Coronary artery (tissue), 2 donors: ENCODE data around the gene BRF1.

Experiments used
- DNase-seq: peaks from one replicate; pipeline ENCODE4 v3.0.0-alpha.2; 2017; ENCODE audit warnings: low spot score
- H3K27ac ChIP-seq, 2 donors: fragments of 200-600 bp; sonication (generic); one replicate each; pipeline ENCODE4 v1.5.1; 2016 to 2019
- H3K4me3 ChIP-seq: fragments of 200-600 bp; sonication (generic); 2 replicates; pipeline ENCODE4 v1.5.1; 2016; ENCODE audit warnings: mild to moderate bottlenecking, moderate library complexity
- CTCF ChIP-seq: fragments of 200-600 bp; sonication (generic); IDR thresholded peaks from one replicate; pipeline ENCODE4 v1.5.1; 2019; ENCODE audit warnings: antibody characterized with exemption

Gene BRF1

GRCh38 chr14:105326891-105327694, 26.3 kb upstream of the BRF1 start:
- peak; percentile 63 for DNase-seq
- Histone ChIP-seq H3K27ac (no peak overlapping the region), H3K4me3 (no peak overlapping the region)
- no peak for TF ChIP-seq CTCF

GRCh38 chr14:105326568-105326867, 25.7 kb upstream of the BRF1 start:
- no peak for DNase-seq
- H3K4me3 ChIP-seq = no peak overlapping the region
- no peak overlapping the region for H3K27ac ChIP-seq
- no peak for TF ChIP-seq CTCF

GRCh38 chr14:105325716-105326567, 25.1 kb upstream of the BRF1 start:
- Histone ChIP-seq H3K27ac (no peak overlapping the region), H3K4me3 (no peak overlapping the region)
- peak; percentile 70 for DNase-seq
- no peak for TF ChIP-seq CTCF

- DNase-seq = peak; percentile 70
- no peak for TF ChIP-seq CTCF
- Histone ChIP-seq H3K27ac (no peak overlapping the region), H3K4me3 (no peak overlapping the region)
These were observed 24.5 kb upstream of the BRF1 start for GRCh38 chr14:105325303-105325702.

GRCh38 chr14:105324871-105325270, 24.1 kb upstream of the BRF1 start:
- H3K27ac ChIP-seq = no peak overlapping the region
- H3K4me3 ChIP-seq = no peak overlapping the region
- no peak for DNase-seq
- no peak for TF ChIP-seq CTCF

GRCh38 chr14:105324080-105324778, 23.4 kb upstream of the BRF1 start:
- H3K4me3 ChIP-seq = no peak overlapping the region
- no peak for TF ChIP-seq CTCF
- peak; percentile 68 for DNase-seq
- H3K27ac ChIP-seq = peak overlapping the region in 1 of 2 donors; percentile 32
